HG02943 (cell line): ENCODE data around the gene PTCD1.

Experiments used
- ATAC-seq: cut with Tn5 transposase; IDR thresholded peaks from one replicate; pipeline ENCODE4 v1.9.1; 2021; ENCODE audit warnings: mild to moderate bottlenecking, low read depth, moderate library complexity; ENCODE audit not compliant: unreplicated experiment

Gene PTCD1, protein sequence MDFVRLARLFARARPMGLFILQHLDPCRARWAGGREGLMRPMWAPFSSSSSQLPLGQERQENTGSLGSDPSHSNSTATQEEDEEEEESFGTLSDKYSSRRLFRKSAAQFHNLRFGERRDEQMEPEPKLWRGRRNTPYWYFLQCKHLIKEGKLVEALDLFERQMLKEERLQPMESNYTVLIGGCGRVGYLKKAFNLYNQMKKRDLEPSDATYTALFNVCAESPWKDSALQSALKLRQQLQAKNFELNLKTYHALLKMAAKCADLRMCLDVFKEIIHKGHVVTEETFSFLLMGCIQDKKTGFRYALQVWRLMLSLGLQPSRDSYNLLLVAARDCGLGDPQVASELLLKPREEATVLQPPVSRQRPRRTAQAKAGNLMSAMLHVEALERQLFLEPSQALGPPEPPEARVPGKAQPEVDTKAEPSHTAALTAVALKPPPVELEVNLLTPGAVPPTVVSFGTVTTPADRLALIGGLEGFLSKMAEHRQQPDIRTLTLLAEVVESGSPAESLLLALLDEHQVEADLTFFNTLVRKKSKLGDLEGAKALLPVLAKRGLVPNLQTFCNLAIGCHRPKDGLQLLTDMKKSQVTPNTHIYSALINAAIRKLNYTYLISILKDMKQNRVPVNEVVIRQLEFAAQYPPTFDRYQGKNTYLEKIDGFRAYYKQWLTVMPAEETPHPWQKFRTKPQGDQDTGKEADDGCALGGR

DNA sequence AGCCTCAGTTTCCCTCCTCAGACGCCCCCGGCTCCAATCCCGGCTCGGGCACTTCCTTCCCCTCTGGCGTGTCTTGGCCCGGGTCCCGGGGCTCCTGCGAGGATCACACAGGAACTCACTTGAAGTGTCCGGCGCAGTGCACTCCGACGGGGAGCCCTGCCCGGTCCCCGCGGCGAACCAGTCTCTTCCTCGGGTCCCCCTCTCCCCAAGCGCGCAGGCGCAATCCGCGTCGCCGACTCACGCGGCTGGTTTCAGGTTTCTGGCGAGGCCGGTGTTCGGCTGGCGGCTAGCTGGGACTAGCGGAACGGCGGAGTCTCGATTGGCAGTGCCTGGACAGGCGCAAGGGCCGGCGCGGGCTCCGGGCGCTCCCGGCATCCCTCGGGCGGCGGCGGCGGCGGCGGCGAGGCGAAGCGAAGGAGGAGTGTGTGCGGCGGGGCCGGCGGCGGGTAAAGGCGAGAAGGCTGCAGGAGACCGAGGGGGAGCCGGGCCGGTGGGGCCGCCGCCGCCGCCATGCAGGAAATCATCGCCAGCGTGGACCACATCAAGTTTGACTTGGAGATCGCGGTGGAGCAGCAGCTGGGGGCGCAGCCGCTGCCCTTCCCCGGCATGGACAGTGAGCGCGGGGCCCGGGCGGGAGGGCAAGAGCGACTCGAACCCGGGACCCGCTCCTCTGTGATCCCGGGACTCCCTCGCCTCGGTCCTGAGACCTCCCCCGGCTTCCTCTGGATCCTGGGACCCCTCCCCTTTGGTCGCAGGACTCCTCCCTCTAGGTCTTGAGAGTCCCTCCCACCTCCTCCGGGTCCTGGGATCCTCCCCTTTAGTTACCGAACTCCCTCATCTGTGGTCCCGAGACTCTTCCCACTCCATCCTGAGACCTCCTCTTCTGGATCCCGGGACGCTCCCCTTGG, at the start of gene PTCD1, which contains the start of gene CPSF4:
Gene PTCD1 (minus strand): TSS at position 226 of the 908 bp plus-strand sequence. CDS start 3,556 bp downstream, outside the sequence.
Gene CPSF4 (plus strand): TSS at position 371 of the 908 bp plus-strand sequence. CDS start 140 bp downstream, at position 511.
- ATAC-seq = peak; percentile 76

DNA sequence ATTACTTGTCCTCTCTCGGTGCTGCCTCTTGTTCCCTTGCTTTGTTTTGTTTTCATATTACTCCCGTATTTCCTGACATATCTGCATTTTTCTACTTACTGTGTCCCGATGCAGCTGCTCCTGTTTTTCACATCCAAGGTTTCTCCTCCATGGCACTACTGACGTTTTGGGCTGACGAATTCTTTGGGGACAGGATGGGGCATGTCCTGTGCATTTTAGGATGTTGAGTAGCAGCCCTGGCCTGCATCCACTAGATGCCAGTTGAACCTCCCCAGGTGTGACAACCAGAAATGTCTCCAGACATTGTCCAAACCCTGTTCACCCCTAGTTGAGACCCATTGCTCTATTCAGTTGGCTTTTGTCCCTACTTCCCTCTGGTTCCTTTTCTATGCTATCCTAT, 46.5 kb upstream of the PTCD1 start:
- ATAC-seq = no peak

DNA sequence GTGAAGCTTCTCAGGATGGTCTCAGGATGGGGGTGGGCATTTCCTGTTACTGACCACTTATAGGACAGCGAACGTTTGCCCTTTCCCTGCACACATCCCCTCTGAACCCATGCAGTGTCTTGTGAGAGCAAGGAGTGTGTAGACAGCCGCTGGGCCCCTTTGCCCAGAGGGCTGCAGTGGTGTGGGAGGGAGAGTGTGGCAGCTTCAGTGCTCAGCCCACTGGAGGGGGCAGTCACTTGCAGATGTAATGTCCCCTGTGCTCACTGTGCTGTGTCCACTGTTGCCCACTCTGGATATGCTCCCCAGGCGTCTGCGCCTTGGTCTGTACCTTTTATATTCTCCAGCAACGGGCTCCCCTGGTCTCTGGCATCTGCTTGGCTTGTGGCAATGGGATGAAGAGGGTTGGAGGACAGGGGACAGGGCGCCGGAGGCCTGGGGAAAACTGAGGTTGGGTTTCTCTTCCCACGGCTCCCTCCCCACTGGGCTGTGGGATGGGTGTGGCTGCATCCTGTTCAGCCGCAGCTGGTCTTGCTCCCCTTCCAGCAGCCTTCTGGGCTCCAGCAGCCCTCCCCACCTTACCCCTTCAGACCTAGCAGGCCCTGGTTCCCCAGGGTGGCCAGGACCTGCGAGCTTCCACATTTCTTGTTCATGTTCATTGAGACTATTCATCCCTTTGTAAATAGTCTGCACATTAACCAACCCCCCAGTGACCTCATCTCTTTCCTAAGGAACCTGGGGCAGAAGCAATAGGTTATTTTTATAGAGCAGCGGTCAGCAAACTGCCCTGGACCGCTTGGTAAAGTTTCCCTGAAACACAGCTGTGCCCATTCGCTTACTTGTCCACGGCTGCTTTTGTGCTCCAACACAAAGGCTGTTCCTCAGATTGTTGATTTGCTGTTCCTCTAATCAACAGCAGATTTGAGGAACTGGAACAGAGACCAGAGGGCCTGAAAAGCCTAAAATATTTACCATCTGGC, 40.2 kb upstream of the PTCD1 start:
- no peak for ATAC-seq

DNA sequence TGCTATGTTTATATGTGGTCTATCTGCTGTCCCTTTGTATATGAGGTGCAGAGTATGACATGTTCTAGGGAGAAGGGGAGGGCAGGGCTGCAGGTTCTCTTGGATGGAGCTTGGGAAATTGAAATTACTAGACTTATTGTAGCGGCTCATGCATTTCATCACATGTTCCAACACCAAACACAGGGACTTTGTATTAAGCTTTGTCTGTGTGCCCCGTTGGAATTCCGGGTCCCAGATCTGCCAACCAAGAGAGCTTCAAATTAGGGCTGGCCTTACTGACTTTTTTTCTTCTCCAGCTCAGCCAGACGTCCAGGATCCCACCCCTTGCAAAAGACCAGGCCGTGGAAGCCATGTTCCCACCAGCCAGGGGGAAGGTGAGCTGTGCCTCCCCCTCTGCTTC, 37.5 kb upstream of the PTCD1 start:
- ATAC-seq = no peak

DNA sequence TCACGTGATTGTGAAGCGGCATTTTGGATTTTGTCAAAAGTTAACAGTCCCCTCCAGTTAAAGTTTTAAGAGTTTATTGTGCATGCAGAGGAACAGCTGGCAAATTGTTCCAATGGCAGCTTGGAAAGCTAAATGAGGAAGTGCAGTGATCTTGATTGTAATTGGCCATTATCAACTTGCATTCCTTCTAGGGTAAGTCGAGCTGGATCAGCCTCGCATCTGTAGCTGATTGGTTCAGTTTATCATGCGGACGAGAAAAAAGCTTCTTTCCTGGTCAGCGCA, 34.7 kb upstream of the PTCD1 start:
- ATAC-seq = no peak

DNA sequence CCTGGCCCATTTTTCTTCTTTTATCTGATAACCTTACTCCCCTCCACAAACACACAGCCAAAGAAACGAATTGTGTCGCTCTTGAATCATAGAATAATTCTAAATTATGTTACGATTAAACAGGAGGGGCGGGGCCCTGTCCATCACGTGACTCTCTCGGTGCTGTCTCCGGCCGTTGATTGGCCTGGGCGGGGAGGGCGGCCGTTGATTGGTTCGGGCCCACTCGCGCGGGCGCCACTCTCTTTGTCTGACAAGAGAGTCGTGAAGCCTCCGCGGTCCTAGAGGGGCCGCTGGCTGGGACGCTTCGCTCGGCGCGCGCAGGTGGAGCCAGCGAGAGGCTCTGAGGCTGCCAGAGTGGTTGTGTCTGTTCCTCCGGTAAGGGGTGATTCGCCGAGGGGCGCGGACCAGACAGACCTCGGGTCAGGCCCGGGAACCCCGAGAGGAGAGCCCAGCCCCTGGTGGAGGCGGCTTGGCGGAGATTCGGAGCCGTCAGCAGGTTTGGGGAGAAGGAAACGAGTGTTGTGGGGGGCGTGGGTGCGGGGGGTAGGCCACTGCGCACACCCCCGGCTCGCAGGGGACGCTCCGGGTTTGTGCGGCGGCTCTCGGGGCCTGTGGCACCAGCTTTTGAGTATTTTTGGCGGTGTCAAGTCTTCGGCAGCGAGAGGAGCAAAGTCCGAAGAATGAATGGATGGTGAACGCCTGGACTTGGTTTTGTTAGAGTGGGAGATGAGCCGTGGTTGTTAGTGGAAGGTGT, 34.1 kb upstream of the PTCD1 start, which contains the start of gene ZNF789:
Gene ZNF789 (plus strand): TSS at position 330 of the 754 bp plus-strand sequence. CDS start 3,567 bp downstream, outside the sequence.
- peak; percentile 96 for ATAC-seq

DNA sequence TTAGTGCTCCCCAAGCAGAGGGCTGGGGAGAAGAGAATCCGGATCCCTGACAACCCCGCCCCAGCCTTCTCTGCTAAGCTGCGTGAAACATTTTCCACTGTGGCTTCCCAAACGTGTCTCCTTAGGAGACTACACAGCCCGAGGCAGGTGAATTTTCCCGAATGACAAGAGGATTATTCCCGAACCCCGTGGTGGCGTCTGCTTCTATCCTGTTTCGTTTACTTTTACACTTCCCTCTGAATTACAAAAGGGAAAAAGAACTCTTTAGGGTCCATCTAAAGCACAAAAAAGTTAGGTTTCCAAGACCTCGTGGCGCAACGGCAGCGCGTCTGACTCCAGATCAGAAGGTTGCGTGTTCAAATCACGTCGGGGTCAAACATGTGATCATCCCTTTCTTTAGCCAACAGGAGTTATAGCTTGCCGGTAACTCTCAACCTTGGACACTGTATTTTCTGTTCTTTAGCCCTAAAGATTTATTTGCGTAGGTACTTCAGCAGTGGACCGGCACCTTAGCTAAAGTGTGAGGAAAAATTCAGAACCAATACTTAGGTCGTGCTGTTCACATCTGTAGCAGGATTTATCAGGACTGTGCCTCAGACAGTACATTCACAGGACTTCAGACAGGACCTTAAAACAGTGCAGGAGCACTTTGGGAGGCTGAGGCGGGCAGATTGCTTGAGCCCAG, 30.9 kb upstream of the PTCD1 start:
- no peak for ATAC-seq

DNA sequence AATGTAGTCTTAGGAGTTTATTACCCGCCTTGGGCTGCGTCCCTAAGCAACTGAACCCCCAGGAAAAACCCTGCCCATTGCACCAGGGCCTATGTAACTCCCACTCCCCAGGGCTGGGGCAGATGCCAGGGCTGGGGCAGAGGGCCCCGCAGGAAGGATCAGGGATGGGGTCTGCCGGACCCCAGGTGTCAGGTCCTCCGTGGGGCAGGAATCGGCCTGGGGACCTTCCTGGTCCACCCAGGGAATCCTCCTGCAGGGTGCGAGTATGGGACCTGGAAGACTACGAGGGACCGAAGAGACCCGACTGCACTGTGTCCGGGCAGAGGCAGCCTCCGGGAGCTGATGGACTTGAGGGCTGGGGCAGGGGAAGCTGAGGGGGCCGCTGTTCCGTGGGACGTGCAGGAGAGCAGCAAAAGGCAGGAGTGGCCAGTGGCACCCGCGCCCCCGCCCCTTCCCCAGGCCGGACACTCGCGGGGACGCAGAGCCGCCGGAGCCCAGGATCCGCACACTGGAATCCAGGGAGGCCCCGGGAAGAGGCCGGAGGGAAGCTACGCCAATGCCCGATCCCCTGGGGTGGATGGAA, 29.8 kb upstream of the PTCD1 start:
- ATAC-seq = no peak

DNA sequence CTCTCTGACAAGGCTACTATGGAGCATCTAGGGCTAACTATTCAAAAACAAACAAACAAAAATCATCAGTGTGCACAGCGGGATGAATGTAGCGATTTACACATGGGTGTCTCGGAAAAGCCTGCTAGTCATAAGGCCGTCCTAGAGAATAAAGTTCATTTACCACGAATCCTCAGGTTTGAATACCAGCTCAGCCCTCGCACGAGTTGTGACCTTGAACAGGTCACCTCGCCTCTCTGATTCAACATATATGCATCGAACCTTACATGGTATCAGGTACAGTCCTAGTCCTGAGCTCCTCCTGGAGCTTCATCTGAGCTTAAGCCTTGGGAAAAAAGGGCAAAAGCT, 26.8 kb upstream of the PTCD1 start:
- ATAC-seq = no peak

DNA sequence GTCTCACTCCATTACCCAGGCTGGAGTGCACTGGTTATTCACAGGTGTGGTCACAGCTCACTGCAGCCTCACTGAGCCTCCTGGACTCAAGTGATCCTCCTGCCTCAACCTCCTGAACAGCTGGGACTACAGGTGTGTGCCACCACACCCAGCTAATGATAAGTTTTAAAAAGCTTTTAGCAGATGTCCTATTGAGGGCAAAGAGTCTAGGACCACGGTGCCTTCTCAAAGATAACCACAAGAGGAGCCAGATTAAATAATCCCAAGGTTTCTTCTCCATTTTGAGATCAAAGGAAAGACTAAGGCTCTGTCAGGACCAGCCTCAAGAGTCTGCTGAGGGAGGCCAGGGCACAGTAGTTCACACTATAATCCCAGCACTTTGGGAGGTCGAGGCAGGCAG, 22.6 kb upstream of the PTCD1 start:
- no peak for ATAC-seq

DNA sequence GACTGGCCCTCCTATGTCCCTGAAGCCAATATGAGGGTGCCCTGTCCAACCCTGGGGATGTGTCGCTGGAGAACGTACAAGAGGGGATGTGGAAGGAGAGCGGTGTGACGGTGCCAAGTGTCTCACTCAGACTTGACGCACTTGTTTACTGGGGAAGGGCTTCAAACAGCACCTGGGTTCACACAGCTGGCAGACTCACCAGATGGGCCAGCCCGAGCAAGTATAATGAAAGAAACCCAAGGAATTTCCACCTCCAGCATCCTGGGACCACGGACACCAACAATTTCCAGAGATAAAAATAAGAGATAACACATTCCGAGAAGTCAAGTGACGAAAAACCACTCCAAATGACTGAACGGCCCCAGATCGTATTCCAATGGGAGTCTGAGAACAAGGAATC, 22.1 kb upstream of the PTCD1 start:
- ATAC-seq = no peak

DNA sequence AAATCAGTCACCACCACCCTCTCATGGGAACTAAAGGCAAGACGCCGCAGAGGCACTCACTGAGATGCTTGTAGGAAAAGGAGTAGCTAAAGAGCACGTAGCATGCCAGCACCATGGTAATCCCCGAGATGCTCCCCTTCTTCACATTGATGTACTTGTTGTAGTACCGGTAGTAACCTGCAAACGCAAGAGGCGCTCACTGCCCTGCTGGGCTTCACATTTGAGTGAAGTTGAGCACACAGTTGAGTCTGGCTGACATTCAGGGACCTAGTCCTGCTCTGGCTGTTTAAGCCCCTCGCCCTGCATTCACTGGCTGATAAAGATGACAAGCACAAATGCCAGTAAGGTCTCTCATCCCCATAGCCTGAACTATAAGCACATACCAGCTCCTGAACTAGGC, 20.5 kb upstream of the PTCD1 start:
- no peak for ATAC-seq

DNA sequence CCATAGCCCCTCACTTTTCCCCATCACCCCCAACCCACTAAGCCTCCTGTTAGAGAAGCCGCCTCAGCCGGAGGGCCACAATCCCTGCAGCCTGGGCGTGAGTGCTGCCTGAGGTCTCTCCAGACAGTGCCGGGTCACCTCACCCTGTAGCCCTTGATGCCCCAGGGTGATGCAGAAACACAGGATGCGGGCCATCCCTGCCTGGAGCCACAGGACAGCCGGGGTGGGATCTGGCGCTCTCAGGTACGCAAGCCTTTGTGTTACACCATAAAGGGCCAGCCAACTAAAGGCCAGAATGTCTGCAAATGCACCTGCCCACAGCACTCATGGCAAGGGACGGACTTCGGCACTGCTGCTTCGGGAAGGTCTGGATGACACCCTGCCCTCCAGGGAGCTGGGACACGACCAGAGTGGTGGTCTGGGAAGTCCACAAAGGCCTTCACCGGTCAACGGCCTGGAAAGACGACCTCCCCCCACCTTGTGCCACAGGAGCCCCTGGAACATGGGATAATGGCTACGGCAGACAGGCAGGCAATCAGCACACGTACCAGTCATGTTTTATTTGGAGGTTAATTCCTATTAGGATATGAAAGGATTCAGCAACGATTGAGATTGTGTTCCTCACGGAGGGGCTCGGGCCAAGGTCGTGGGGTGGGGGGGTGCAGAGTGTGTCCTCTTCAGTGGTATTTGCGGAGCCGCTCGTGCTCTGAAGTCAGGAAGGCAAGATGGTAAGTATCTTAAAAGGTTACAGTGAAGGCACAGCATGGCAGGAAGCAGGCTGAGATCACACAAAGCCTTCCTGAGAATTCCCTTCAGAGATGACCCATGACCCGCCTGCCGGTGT, 19.3 kb upstream of the PTCD1 start:
- no peak for ATAC-seq

DNA sequence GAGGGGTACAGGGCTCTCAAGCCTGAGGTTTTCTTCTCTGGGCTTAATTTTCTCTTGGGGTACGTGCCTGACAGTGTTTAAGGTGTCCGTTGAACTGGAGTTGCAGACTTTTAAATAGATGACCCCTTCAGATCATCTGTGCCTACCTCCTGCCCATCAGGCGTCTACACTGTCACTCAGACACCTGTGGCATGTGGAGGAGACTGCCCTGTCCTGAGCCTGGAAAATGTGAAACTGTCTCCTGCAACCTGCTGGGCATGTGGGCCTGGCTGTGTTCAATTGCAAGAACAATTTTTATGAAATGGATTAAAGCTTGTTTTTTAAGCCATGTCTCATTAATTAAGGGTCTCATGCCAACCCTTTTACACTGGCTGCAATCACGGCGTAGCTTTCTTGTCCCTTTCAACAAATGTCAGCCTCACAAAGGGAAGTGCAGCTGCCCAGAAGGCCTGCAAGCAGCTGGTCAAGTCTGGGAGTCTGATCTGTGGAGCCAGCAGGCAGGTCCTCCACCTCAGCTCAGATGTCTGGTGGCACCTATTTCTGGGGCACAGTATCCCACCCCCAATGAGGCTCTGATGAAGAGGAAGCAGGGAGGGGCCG, 18.6 kb upstream of the PTCD1 start:
- no peak for ATAC-seq

DNA sequence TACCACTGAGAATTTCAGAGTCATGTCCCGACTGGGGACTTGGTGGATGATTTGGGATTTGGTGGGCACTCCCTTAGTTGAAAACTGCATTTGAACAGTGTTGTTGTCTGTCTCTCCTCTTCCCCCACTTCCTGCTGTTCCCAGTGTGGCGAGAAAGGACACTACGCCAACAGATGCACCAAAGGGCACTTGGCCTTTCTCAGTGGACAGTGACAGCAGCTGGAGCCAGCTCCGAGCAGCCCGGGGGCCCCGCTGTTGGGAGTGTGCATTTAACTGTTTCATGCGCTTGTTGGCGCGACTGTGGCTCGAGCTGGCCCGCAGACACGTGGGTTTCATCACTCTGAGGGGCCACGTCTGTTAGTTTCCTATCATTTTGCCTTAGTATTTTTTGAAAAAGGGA, 17.7 kb upstream of the PTCD1 start:
- ATAC-seq = no peak

DNA sequence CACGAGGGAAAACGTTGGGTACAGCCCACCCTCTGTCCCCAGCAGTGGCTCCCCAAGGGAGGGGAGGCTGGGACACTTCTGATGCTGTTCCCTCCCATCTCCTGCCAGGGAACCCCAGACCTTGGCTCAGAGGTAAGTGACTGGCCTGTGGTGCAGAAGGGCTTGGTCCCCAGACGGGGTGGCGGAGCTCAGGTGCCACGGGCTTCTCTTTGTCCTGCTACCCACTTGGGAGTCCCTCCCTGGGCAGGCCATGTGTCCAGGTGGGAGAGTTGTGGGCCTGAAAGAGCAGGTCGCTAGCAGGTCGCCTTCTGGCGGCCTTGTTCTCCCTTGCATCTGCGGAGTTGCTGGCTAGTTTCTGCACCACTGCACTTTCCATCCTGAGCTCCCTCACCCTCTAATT, 17.3 kb upstream of the PTCD1 start:
- ATAC-seq = no peak

DNA sequence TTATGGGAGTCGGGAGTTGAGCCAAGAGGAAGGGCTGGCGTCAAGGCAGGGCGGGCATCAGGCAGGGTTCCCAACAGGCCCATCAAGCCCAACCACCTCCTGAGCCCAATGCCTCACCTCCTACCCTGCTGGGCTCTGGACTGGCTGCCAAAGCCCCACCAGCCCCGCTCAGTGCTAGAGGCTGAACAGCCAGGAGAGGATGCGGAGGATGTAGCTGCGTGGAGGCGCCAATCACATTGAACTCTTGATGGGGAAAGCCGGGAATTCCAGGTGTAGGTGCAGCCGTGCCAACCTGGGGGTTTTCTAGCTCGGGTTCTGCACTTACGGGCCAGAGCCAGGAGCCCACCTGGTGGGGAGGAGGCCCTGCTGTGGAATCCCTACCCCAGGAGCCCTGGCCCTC, 14.5 kb upstream of the PTCD1 start:
- no peak for ATAC-seq
